H9 (cell line): Measurements from ENCODE around the gene COTL1. TPM values are rescaled to one million over a fixed set of nuclear protein-coding genes. Genes with fewer than 3 reads are reported as not detected.
A peak's percentile ranks its signal among the peaks of the same experiment; 100 is the strongest.

Source experiments
- DNase-seq: peaks from one replicate; pipeline ENCODE4 v3.0.0-alpha.2; 2017
- H2AFZ ChIP-seq: one replicate; pipeline ENCODE4 v1.6.1; 2013; ENCODE audit warnings: mild to moderate bottlenecking, low read length, control low read depth, moderate library complexity
- H2AK5ac ChIP-seq: 2 replicates; pipeline ENCODE4 v1.6.1; 2013; ENCODE audit warnings: low read length, control low read depth, mixed read lengths; ENCODE audit not compliant: insufficient read length
- H2BK120ac ChIP-seq: one replicate; pipeline ENCODE4 v1.6.1; 2013; ENCODE audit warnings: low read depth, mild to moderate bottlenecking, low read length, control low read depth, inconsistent platforms; ENCODE audit not compliant: poor library complexity, severe bottlenecking
- H2BK12ac ChIP-seq: 2 replicates; pipeline ENCODE4 v1.6.1; 2013; ENCODE audit warnings: low read length, control low read depth, mixed read lengths, low read depth; ENCODE audit not compliant: insufficient read length
- H2BK15ac ChIP-seq: 2 replicates; pipeline ENCODE4 v1.6.1; 2013; ENCODE audit warnings: low read depth, low read length, control low read depth
- H2BK20ac ChIP-seq: one replicate; pipeline ENCODE4 v1.6.1; 2013; ENCODE audit warnings: low read depth, mild to moderate bottlenecking, low read length, control low read depth, inconsistent platforms; ENCODE audit not compliant: poor library complexity, severe bottlenecking
- H2BK5ac ChIP-seq: 2 replicates; pipeline ENCODE4 v1.6.1; 2013; ENCODE audit warnings: low read length, control low read depth, mixed read lengths; ENCODE audit not compliant: insufficient read length
- H3K14ac ChIP-seq: 2 replicates; pipeline ENCODE4 v1.6.1; 2013; ENCODE audit warnings: low read length, control low read depth; ENCODE audit not compliant: insufficient read depth
- H3K18ac ChIP-seq: 2 replicates; pipeline ENCODE4 v1.6.1; 2013; ENCODE audit warnings: low read depth, mild to moderate bottlenecking, mixed read lengths, low read length, control low read depth; ENCODE audit not compliant: insufficient read length
- H3K23ac ChIP-seq: 2 replicates; pipeline ENCODE4 v1.6.1; 2013; ENCODE audit warnings: low read length, control low read depth, mixed read lengths, low read depth; ENCODE audit not compliant: insufficient read length
- H3K23me2 ChIP-seq: 2 replicates; pipeline ENCODE4 v1.6.1; 2013; ENCODE audit warnings: low read depth, mild to moderate bottlenecking, mixed read lengths, low read length, control low read depth; ENCODE audit not compliant: insufficient read length, poor library complexity, severe bottlenecking
- H3K27ac ChIP-seq: 2 replicates; pipeline ENCODE4 v1.5.1; 2013; ENCODE audit warnings: low read length, control low read depth, mixed read lengths, low read depth; ENCODE audit not compliant: insufficient read length
- H3K27me3 ChIP-seq: 2 replicates; pipeline ENCODE4 v1.6.1; 2013; ENCODE audit warnings: low read length, control low read depth, inconsistent platforms; ENCODE audit not compliant: insufficient read depth
- H3K4ac ChIP-seq: 2 replicates; pipeline ENCODE4 v1.6.1; 2013; ENCODE audit warnings: low read depth, mild to moderate bottlenecking, control low read depth, inconsistent platforms, low read length, moderate library complexity
- H3K4me1 ChIP-seq: 2 replicates; pipeline ENCODE4 v1.6.1; 2013; ENCODE audit warnings: low read length, control low read depth, inconsistent platforms; ENCODE audit not compliant: insufficient read depth
- H3K4me2 ChIP-seq: 2 replicates; pipeline ENCODE4 v1.6.1; 2013; ENCODE audit warnings: low read length, control low read depth, mixed read lengths; ENCODE audit not compliant: insufficient read length, insufficient read depth
- H3K56ac ChIP-seq: 2 replicates; pipeline ENCODE4 v1.6.1; 2013; ENCODE audit warnings: low read depth, mild to moderate bottlenecking, mixed read lengths, low read length, control low read depth; ENCODE audit not compliant: insufficient read length
- H3K79me1 ChIP-seq: 2 replicates; pipeline ENCODE4 v1.6.1; 2013; ENCODE audit warnings: low read depth, mild to moderate bottlenecking, moderate library complexity, low read length, control low read depth, inconsistent platforms; ENCODE audit not compliant: insufficient read depth, poor library complexity, severe bottlenecking
- H3K79me2 ChIP-seq: 2 replicates; pipeline ENCODE4 v1.6.1; 2013; ENCODE audit warnings: low read length, control low read depth, inconsistent platforms; ENCODE audit not compliant: insufficient read depth
- H3K9ac ChIP-seq: 2 replicates; pipeline ENCODE4 v1.6.1; 2013; ENCODE audit warnings: low read length, control low read depth, mixed read lengths; ENCODE audit not compliant: insufficient read length; ENCODE audit errors: extremely low read depth
- H3K9me3 ChIP-seq: one replicate; pipeline ENCODE4 v1.6.1; 2013; ENCODE audit warnings: low read depth, low read length, inconsistent platforms; ENCODE audit not compliant: control insufficient read depth
- H3T11ph ChIP-seq: one replicate; pipeline ENCODE4 v1.6.1; 2013; ENCODE audit warnings: mild to moderate bottlenecking, low read length, control low read depth, inconsistent platforms
- H4K20me1 ChIP-seq: one replicate; pipeline ENCODE4 v1.6.1; 2013; ENCODE audit not compliant: control insufficient read depth, insufficient read length, insufficient read depth
- H4K5ac ChIP-seq: 2 replicates; pipeline ENCODE4 v1.6.1; 2013; ENCODE audit warnings: low read depth, mild to moderate bottlenecking, mixed read lengths, low read length, control low read depth; ENCODE audit not compliant: insufficient read length
- H4K8ac ChIP-seq: replicated peaks from 2 replicates; pipeline ENCODE4 v1.6.1; 2013; ENCODE audit warnings: low read length, control low read depth, mixed read lengths, low read depth; ENCODE audit not compliant: insufficient read length
- H4K91ac ChIP-seq: 2 replicates; pipeline ENCODE4 v1.6.1; 2013; ENCODE audit warnings: low read depth, mild to moderate bottlenecking, moderate library complexity, mixed read lengths, low read length, control low read depth; ENCODE audit not compliant: insufficient read length
- H3K27ac Mint-ChIP-seq, 3 experiments: 2 replicates in 2 of 3; 3 replicates in 1 of 3; pipeline ENCODE4 v1.8.0; 2020 to 2021; ENCODE audit warnings: mixed read lengths in 3 of 3, mild to moderate bottlenecking in 1 of 3, moderate library complexity in 1 of 3
- H3K27me3 Mint-ChIP-seq: 2 replicates; pipeline ENCODE4 v1.8.0; 2021; ENCODE audit warnings: low read depth, mild to moderate bottlenecking, moderate library complexity, mixed read lengths
- H3K36me3 Mint-ChIP-seq, 3 experiments: 2 replicates in 2 of 3; 3 replicates in 1 of 3; pipeline ENCODE4 v1.8.0; 2020 to 2021; ENCODE audit warnings: low read depth in 3 of 3, mixed read lengths in 3 of 3; ENCODE audit not compliant: insufficient read depth in 1 of 3
- H3K4me1 Mint-ChIP-seq, 2 experiments: 2 replicates each; pipeline ENCODE4 v1.8.0; 2020; ENCODE audit warnings: mixed read lengths in 2 of 2
- H3K4me3 Mint-ChIP-seq, 2 experiments: 2 replicates in 1 of 2; 3 replicates in 1 of 2; pipeline ENCODE4 v1.8.0; 2020 to 2021; ENCODE audit warnings: mild to moderate bottlenecking in 2 of 2, mixed read lengths in 2 of 2, moderate library complexity in 1 of 2
- H3K9me3 Mint-ChIP-seq, 2 experiments: 2 replicates in 1 of 2; 3 replicates in 1 of 2; pipeline ENCODE4 v1.8.0; 2020; ENCODE audit warnings: mild to moderate bottlenecking in 2 of 2, mixed read lengths in 2 of 2, moderate library complexity in 1 of 2
- CTCF ChIP-seq: fragments of 200-600 bp; sonication (generic); conservative IDR thresholded peaks from 3 replicates; pipeline ENCODE4 v1.8.0; 2021; ENCODE audit warnings: antibody characterized with exemption, mild to moderate bottlenecking
- WGBS: extraction: QIAGEN DNeasy Blood & Tissue Kit; methylation state at CpG from one replicate; pipeline ENCODE4 v1.1.7; 2013; ENCODE audit warnings: missing lambda C conversion rate, low lambda C conversion rate, mixed read lengths; ENCODE audit not compliant: insufficient read length; ENCODE audit errors: extremely low coverage; 5-methylcytosine and 5-hydroxymethylcytosine counted together
- total RNA-seq: library from RNA; stranded (reverse); gene quantifications from 2 replicates; pipeline ENCODE4 v1.2.1, GENCODE V29; 2021

Gene COTL1
- total RNA-seq, 1 experiment from 2014 or later, result 81.4 TPM

GRCh38 chr16:84650062-84650991, 32.4 kb upstream of the COTL1 start:
- TF ChIP-seq CTCF, result no peak
- no peak overlapping the region for H3K27ac Mint-ChIP-seq
- H3K23me2 ChIP-seq, result peaks cover 5% of the 10 kb centered on the region
- H4K20me1 ChIP-seq, result no peaks in the 10 kb centered on the region
- H3K27me3 ChIP-seq, result no peaks in the 10 kb centered on the region
- no peak overlapping the region for H2BK15ac ChIP-seq
- H2BK12ac ChIP-seq, result no peak overlapping the region
- H4K8ac ChIP-seq, result no peak overlapping the region
- H2AK5ac ChIP-seq, result no peak overlapping the region
- H4K5ac ChIP-seq, result no peak overlapping the region
- peaks cover 24% of the 10 kb centered on the region for H3K27me3 Mint-ChIP-seq
- peaks cover 4 to 13% of the 10 kb centered on the region in 2 experiments; a peak in 3 of 4 replicates for H3K4me1 Mint-ChIP-seq
- no peaks in the 10 kb centered on the region for H3K9me3 ChIP-seq
- H3K4me3 Mint-ChIP-seq, result peak overlapping the region; percentile 21 to 66; a peak in 2 of 5 replicates
- no peak overlapping the region for H3K23ac ChIP-seq
- no peak overlapping the region for H3K27ac ChIP-seq
- H3K56ac ChIP-seq, result no peak overlapping the region
- DNase-seq, result no peak
- H3K36me3 Mint-ChIP-seq, result peaks cover 4 to 24% (median 14%) of the 10 kb centered on the region in 3 experiments
- no peaks in the 10 kb centered on the region for H3K4me1 ChIP-seq
- H4K91ac ChIP-seq, result no peak overlapping the region
- no peak overlapping the region for H3K18ac ChIP-seq
- H3K79me2 ChIP-seq, result no peaks in the 10 kb centered on the region; the same call in 1 of the 2 replicates
- H3K14ac ChIP-seq, result no peak overlapping the region
- no peak overlapping the region for H3K4me2 ChIP-seq
- no peaks in the 10 kb centered on the region for H3K79me1 ChIP-seq
- H3K9ac ChIP-seq, result no peak overlapping the region
- no peak overlapping the region for H2BK20ac ChIP-seq
- H3K9me3 Mint-ChIP-seq, result no peaks in the 10 kb centered on the region
- H3K4ac ChIP-seq, result no peak overlapping the region
- no peak overlapping the region for H2BK120ac ChIP-seq
- H2AFZ ChIP-seq, result no peak overlapping the region
- H2BK5ac ChIP-seq, result no peak overlapping the region
- no CpG with 5 or more reads among the region's 20 CpGs for WGBS
- no peak overlapping the region for H3T11ph ChIP-seq
